ENCODE results near the gene EFCAB12.
"Not testable (repeated sequence)": the region's sequence is repeated elsewhere in the genome, so short reads cannot be mapped to it uniquely, and the experiment has no call there.

- not testable (repeated sequence) for TF ChIP-seq CTCF, POLR2A, POLR2AphosphoS5 (IDR thresholded peaks at IDR 0.05)
Measured at GRCh38 chr3:129388791-129389571, 39.5 kb downstream of the EFCAB12 start.
